Mammary epithelial cell (primary cell): ENCODE data around the gene XAB2.

Experiments
- CTCF ChIP-seq, 2 donors: IDR thresholded peaks in 1 of 2; conservative IDR thresholded peaks in 1 of 2; 2 replicates each; pipeline ENCODE4 v1.5.1; 2011 to 2012; ENCODE audit warnings: inconsistent platforms in 2 of 2, low read length in 2 of 2, mild to moderate bottlenecking in 2 of 2, control low read depth in 1 of 2, low read depth in 1 of 2; ENCODE audit not compliant: insufficient read depth in 1 of 2; ENCODE audit errors: extremely low read depth in 1 of 2
- EZH2 ChIP-seq: IDR thresholded peaks from 2 replicates; pipeline ENCODE4 v1.6.1; 2012; ENCODE audit warnings: low read length, inconsistent platforms, borderline replicate concordance

GRCh38 chr19:7633698-7634097 lies 4.4 kb upstream of the XAB2 start, which contains the start of gene PCP2:
- no peak for TF ChIP-seq CTCF (conservative IDR thresholded peaks at IDR 0.05 in 1 of 2, IDR thresholded peaks at IDR 0.05 in 1 of 2; ENCODE audit: extremely low read depth in 1 of 2, insufficient read depth in 1 of 2, low read depth in 1 of 2, low read length in 2 of 2)
- TF ChIP-seq EZH2, result no peak
